ENCODE data around the gene CDA.

CDA gene

GRCh38 chr1:20588634-20589225, at the start of gene CDA:
CDA (plus strand) TSS chr1:20589097; CDS start chr1:20589130, 33 bp downstream.
- no peak for DNase-seq

GRCh38 chr1:20540281-20540680, 48.6 kb upstream of the CDA start:
- no peak for DNase-seq

- no peak for DNase-seq
These were observed 42.3 kb upstream of the CDA start for GRCh38 chr1:20546637-20547036.

- DNase-seq: no peak
These were observed 37.7 kb upstream of the CDA start for GRCh38 chr1:20551161-20551560.

- no peak for DNase-seq
These were observed 36.8 kb upstream of the CDA start, which contains the start of gene FAM43B for GRCh38 chr1:20551945-20552727. FAM43B (plus strand) TSS chr1:20552573; CDS start chr1:20552974, 401 bp downstream.

GRCh38 chr1:20552728-20553445, 36.0 kb upstream of the CDA start:
- no peak for DNase-seq

- no peak for DNase-seq
These were observed 33.7 kb upstream of the CDA start for GRCh38 chr1:20555025-20555757.

- DNase-seq: no peak
These were observed 33.2 kb upstream of the CDA start for GRCh38 chr1:20555758-20556120.

GRCh38 chr1:20558191-20558590, 30.7 kb upstream of the CDA start:
- no peak for DNase-seq

GRCh38 chr1:20560966-20561365, 27.9 kb upstream of the CDA start:
- DNase-seq: no peak

- DNase-seq: no peak
These were observed 23.7 kb upstream of the CDA start for GRCh38 chr1:20565234-20565633.

- DNase-seq: no peak
These were observed 19.3 kb upstream of the CDA start for GRCh38 chr1:20569523-20570098.

- no peak for DNase-seq
These were observed 17.5 kb upstream of the CDA start for GRCh38 chr1:20571427-20571826.

GRCh38 chr1:20573987-20574386, 14.9 kb upstream of the CDA start:
- no peak for DNase-seq

GRCh38 chr1:20574686-20575540, 14.0 kb upstream of the CDA start:
- peak; percentile 77 to 83 for DNase-seq

GRCh38 chr1:20575541-20576336, 13.2 kb upstream of the CDA start:
- DNase-seq: no peak

- DNase-seq: no peak
These were observed 10.8 kb upstream of the CDA start for GRCh38 chr1:20578062-20578461.

GRCh38 chr1:20578721-20579395, 10.0 kb upstream of the CDA start:
- no peak for DNase-seq

GRCh38 chr1:20584890-20585289, 4.0 kb upstream of the CDA start:
- DNase-seq: no peak

- peak in 1 of 2 experiments; percentile 32 for DNase-seq
These were observed 1.8 kb upstream of the CDA start for GRCh38 chr1:20586953-20587660.
